Esophagus squamous epithelium (tissue), 5 donors: ENCODE data around the gene NADSYN1. TPM values are rescaled to one million over a fixed set of nuclear protein-coding genes. Genes with fewer than 3 reads are reported as not detected.

Experiments
- DNase-seq: peaks from one replicate; lab custom pipeline; 2025; lab: John Stamatoyannopoulos, UW
- H3K27ac ChIP-seq, 4 donors: fragments of 200-600 bp; sonication (generic); one replicate each; pipeline ENCODE4 v1.5.1; 2016 to 2019; ENCODE audit warnings: mild to moderate bottlenecking in 1 of 4
- H3K27me3 ChIP-seq, 4 donors: fragments of 200-600 bp; sonication (generic); 1 replicate in 3 of 4; 2 replicates in 1 of 4; pipeline versions ENCODE4 v1.5.1 to v1.6.0; 2017 to 2021; ENCODE audit warnings: antibody characterized with exemption in 1 of 4
- H3K36me3 ChIP-seq, 3 donors: fragments of 200-600 bp; sonication (generic); one replicate each; pipeline ENCODE4 v1.5.1; 2016 to 2019
- H3K4me1 ChIP-seq, 3 donors: fragments of 200-600 bp; sonication (generic); one replicate each; pipeline ENCODE4 v1.5.1; 2017 to 2019
- H3K4me3 ChIP-seq, 4 donors: fragments of 200-600 bp; sonication (generic); 1 replicate in 3 of 4; 2 replicates in 1 of 4; pipeline ENCODE4 v1.5.1; 2016 to 2019; ENCODE audit warnings: mild to moderate bottlenecking in 2 of 4, moderate library complexity in 1 of 4
- H3K9me3 ChIP-seq, 3 donors: fragments of 200-600 bp; sonication (generic); one replicate each; pipeline ENCODE4 v1.5.1; 2016 to 2019
- POLR2A ChIP-seq, 4 donors: fragments of 450-650 bp; IDR thresholded peaks; one replicate each; pipeline ENCODE4 v1.6.1; 2017; ENCODE audit warnings: antibody characterized with exemption in 4 of 4, mild to moderate bottlenecking in 4 of 4, moderate library complexity in 3 of 4
- WGBS, 2 donors: methylation state at CpG; one replicate each; pipeline ENCODE4 v1.1.5; 2018; 5-methylcytosine and 5-hydroxymethylcytosine counted together
- intact Hi-C: fragments of 100-400 bp; cut with DNase I; formaldehyde crosslinking; loops from one replicate; pipeline ENCODE4 v1.15.0; 2022
- total RNA-seq, 4 donors: library from RNA; depleted of rRNA; stranded (reverse); fragments of >200 nt; gene quantifications; one replicate each; pipeline ENCODE4 v1.1.0, GENCODE V29; 2016
- TF ChIP-seq, protein P1 (sequence below), 6 experiments: fragments of 450-650 bp in 4 of 6; fragments of 200-600 bp in 2 of 6; sonication (generic) in 2 of 6; IDR thresholded peaks; one replicate each; pipeline ENCODE4 v1.5.1; 2016 to 2019; ENCODE audit warnings: antibody characterized with exemption in 6 of 6, mild to moderate bottlenecking in 4 of 6, moderate library complexity in 4 of 6
- donor health status: DM: yes; HTN: yes; CAD: no.

Gene NADSYN1
- total RNA-seq, 4 donors from 2014 or later = 62.0 to 81.3 (median 71.7) TPM

DNA sequence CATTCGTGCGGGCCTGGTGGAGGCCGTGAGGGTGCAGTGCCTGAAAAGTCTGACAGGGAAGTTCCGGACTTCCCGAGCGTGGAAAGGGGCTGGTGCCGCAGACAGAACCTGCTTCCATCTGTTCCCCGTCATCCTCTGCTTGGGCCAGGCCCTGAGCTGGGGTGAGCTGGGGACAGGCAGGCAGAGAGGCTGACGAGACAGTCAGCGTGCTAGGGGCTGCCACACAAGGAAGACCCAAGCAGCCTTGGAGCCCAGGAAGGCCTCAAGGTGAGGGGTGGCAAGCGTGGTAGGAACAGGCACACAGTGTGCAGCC lies 25.5 kb downstream of the NADSYN1 start:
- peaks cover 0 to 21% (median 9%) of the 10 kb centered on the region in 3 donors for H3K4me1 ChIP-seq
- H3K4me3 ChIP-seq = no peak overlapping the region
- H3K27me3 ChIP-seq = no peaks in the 10 kb centered on the region
- no peak overlapping the region for H3K27ac ChIP-seq
- intact Hi-C loops = no loop called here
- TF ChIP-seq, protein P1, sequence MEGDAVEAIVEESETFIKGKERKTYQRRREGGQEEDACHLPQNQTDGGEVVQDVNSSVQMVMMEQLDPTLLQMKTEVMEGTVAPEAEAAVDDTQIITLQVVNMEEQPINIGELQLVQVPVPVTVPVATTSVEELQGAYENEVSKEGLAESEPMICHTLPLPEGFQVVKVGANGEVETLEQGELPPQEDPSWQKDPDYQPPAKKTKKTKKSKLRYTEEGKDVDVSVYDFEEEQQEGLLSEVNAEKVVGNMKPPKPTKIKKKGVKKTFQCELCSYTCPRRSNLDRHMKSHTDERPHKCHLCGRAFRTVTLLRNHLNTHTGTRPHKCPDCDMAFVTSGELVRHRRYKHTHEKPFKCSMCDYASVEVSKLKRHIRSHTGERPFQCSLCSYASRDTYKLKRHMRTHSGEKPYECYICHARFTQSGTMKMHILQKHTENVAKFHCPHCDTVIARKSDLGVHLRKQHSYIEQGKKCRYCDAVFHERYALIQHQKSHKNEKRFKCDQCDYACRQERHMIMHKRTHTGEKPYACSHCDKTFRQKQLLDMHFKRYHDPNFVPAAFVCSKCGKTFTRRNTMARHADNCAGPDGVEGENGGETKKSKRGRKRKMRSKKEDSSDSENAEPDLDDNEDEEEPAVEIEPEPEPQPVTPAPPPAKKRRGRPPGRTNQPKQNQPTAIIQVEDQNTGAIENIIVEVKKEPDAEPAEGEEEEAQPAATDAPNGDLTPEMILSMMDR (IDR thresholded peaks at IDR 0.05) = no peak
- TF ChIP-seq POLR2A (IDR thresholded peaks at IDR 0.05) = no peak
- no peak for DNase-seq
- H3K36me3 ChIP-seq = peaks cover 39 to 100% (median 60%) of the 10 kb centered on the region in 3 donors
- WGBS, 2 donors = 85 to 96% methylated on average over 7 to 11 of the region's 11 CpGs
- H3K9me3 ChIP-seq = no peaks in the 10 kb centered on the region

DNA sequence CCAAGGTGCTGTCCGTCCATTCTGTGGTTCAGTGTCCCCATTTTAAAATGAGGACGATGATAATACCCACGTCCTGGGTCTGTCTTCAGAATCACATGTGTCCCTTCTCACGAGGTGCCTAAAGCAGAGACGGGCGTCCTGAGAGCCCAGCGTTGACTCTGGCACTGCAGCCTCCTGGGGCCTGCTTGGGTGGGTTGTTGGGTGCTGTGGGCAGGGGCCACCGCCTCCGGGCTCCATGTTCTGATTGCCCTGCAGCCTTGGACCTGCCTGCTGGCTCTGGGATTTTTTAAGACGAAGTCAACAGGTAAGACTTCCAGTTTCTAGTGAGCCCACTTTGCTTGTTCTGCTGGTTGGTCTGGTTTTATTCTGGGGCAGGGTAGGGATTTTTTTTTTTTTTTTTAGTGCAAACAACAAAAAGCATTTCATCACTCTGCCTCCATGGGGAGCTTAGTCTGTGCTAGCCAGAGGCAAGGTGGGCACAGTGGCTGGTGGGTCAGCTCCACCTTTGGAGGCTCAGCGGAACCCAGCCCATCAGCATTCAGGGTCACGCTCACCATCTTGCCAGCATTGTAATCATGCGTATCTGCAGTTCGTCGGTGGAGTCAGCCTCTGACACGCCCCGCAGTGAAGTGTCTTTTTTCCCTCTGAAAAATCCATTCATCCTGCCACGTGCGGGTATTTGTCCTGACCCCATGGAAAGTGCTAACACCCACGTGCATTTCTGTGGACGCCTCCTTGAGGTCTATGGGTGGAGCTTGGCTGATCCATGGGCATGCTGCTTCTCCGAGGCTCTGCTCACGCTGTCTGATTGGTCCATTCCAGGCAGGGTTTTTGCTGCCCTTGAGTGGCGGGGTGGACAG lies 28.3 kb downstream of the NADSYN1 start:
- TF ChIP-seq, protein P1 (IDR thresholded peaks at IDR 0.05) = no peak
- no peak for TF ChIP-seq POLR2A (IDR thresholded peaks at IDR 0.05)
- peaks cover 36 to 100% (median 47%) of the 10 kb centered on the region in 3 donors for H3K36me3 ChIP-seq
- H3K27me3 ChIP-seq = no peaks in the 10 kb centered on the region
- DNase-seq = no peak
- H3K9me3 ChIP-seq = no peaks in the 10 kb centered on the region
- 72 to 81% methylated on average over 12 to 16 of the region's 24 CpGs for WGBS, 2 donors
- H3K4me1 ChIP-seq = peaks cover 0 to 21% (median 9%) of the 10 kb centered on the region in 3 donors
- H3K27ac ChIP-seq = peak overlapping the region in 3 of 4 donors; percentile 51 to 76 (median 68)
- H3K4me3 ChIP-seq = no peak overlapping the region
- intact Hi-C loops = loop anchor here (5.0 kb wide), 1 partner anchor 66 kb away; the partner anchor contains the start of gene KRTAP5-9

DNA sequence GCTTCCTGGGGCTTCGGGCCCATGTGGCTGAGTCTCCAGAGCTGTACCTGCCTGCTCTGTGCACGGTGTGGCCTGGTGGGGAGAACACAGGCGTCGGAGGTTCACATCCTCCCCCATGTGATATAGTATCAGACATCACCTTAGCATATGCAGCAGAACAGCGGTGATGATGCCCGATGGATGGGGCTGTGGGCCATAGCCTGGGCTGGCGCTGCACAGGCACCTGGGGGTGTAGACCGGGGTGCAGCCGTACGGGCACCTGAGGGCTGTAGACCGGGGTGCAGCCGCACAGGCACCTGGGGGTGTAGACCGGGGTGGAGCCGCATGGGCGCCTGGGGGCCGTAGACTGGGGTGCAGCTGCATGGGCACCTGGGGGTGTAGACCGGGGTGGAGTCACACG lies 29.2 kb downstream of the NADSYN1 start:
- no peak for DNase-seq
- intact Hi-C loops = loop anchor here (5.0 kb wide), 1 partner anchor 65 kb away; the partner anchor contains the start of gene KRTAP5-9
- H3K4me3 ChIP-seq = no peak overlapping the region
- H3K27ac ChIP-seq = peak overlapping the region in 2 of 4 donors; percentile 51 to 76
- TF ChIP-seq, protein P1 (IDR thresholded peaks at IDR 0.05) = no peak
- TF ChIP-seq POLR2A (IDR thresholded peaks at IDR 0.05) = no peak
- H3K27me3 ChIP-seq = no peaks in the 10 kb centered on the region
- 94 to 100% methylated on average over 3 to 5 of the region's 18 CpGs for WGBS, 2 donors
- peaks cover 32 to 100% (median 41%) of the 10 kb centered on the region in 3 donors for H3K36me3 ChIP-seq
- no peaks in the 10 kb centered on the region for H3K9me3 ChIP-seq
- peaks cover 0 to 21% (median 9%) of the 10 kb centered on the region in 3 donors for H3K4me1 ChIP-seq

DNA sequence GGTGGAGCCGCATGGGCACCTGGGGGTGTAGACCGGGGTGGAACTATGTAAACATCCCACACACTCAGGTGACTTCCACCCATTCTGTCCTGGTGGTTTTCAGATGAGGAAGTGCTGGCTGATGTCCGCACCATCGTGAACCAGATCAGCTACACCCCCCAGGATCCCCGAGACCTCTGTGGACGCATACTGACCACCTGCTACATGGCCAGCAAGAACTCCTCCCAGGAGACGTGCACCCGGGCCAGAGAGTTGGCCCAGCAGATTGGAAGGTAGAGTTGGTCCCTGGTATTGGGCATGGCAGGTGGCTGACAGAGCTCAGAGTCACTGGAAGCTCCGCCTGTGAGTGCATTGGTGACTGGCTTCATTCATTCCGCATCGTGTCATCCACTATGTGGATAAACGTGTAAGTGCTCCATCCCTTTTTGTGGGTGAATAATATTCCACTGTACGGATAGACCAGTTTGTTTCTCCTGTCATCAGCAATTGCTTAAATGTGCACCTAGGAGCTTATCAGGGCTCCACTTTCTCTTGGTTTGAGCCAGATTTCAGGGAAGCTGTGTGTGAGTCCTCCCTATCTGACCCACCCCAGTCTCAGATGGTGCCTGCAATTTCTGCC lies 29.9 kb downstream of the NADSYN1 start:
- intact Hi-C loops = loop anchor here (5.0 kb wide), 1 partner anchor 64 kb away; the partner anchor contains the start of gene KRTAP5-9

More for the DNA sequence above, 29.9 kb downstream of the NADSYN1 start:
- Histone ChIP-seq H3K9me3 (no peaks in the 10 kb centered on the region), H3K36me3 (peaks cover 32 to 98% (median 36%) of the 10 kb centered on the region in 3 donors), H3K27me3 (no peaks in the 10 kb centered on the region), H3K4me1 (peaks cover 0 to 22% (median 9%) of the 10 kb centered on the region in 3 donors), H3K27ac (no peak overlapping the region), H3K4me3 (no peak overlapping the region)
- TF ChIP-seq, protein P1 (IDR thresholded peaks at IDR 0.05) = no peak
- no peak for TF ChIP-seq POLR2A (IDR thresholded peaks at IDR 0.05)
- no peak for DNase-seq
- WGBS, 2 donors = 91 to 94% methylated on average over 6 to 7 of the region's 13 CpGs
